Lung (tissue), 12 donors: Measurements from ENCODE around the gene TSR1. TPM values are rescaled to one million over a fixed set of nuclear protein-coding genes. Genes with fewer than 3 reads are reported as not detected.

Experiments used
- ATAC-seq: fragments of 200-7000 bp; cut with Tn5 transposase; one replicate; pipeline ENCODE4 v1.9.1; 2020; ENCODE audit warnings: moderate number of reproducible peaks; ENCODE audit not compliant: insufficient read depth, low FRiP score
- DNase-seq, 3 donors: peaks; one replicate each; pipeline ENCODE4 v3.0.0-alpha.2; 2013 to 2017
- H3K27ac ChIP-seq, 2 donors: one replicate each; pipeline ENCODE4 v1.5.1; 2013; ENCODE audit warnings: mild to moderate bottlenecking in 2 of 2, moderate library complexity in 2 of 2, control low read depth in 1 of 2, inconsistent platforms in 1 of 2, low read depth in 1 of 2, low read length in 1 of 2
- H3K27me3 ChIP-seq, 3 donors: one replicate each; pipeline ENCODE4 v1.5.1; 2013; ENCODE audit warnings: low read length in 2 of 3; ENCODE audit not compliant: control insufficient read depth in 3 of 3, insufficient read depth in 3 of 3
- H3K36me3 ChIP-seq, 4 donors: one replicate each; pipeline ENCODE4 v1.5.1; 2013; ENCODE audit warnings: low read length in 4 of 4, mild to moderate bottlenecking in 1 of 4, moderate library complexity in 1 of 4; ENCODE audit not compliant: control insufficient read depth in 4 of 4, insufficient read depth in 4 of 4
- H3K4me1 ChIP-seq, 5 donors: one replicate each; pipeline ENCODE4 v1.5.1; 2013; ENCODE audit warnings: low read length in 5 of 5, mild to moderate bottlenecking in 2 of 5, moderate library complexity in 1 of 5; ENCODE audit not compliant: control insufficient read depth in 5 of 5, insufficient read depth in 5 of 5
- H3K4me3 ChIP-seq: one replicate; pipeline ENCODE4 v1.5.1; 2013; ENCODE audit warnings: mild to moderate bottlenecking, control low read depth, moderate library complexity
- H3K9ac ChIP-seq, 2 donors: one replicate each; pipeline ENCODE4 v1.5.1; 2013; ENCODE audit warnings: low read length in 2 of 2, control low read depth in 1 of 2; ENCODE audit not compliant: insufficient read depth in 1 of 2
- H3K9me3 ChIP-seq, 4 donors: one replicate each; pipeline ENCODE4 v1.5.1; 2013; ENCODE audit warnings: low read length in 3 of 4, mild to moderate bottlenecking in 1 of 4, moderate library complexity in 1 of 4; ENCODE audit not compliant: control insufficient read depth in 4 of 4, insufficient read depth in 3 of 4
- WGBS, 2 donors: extraction: QIAGEN DNeasy Blood & Tissue Kit; methylation state at CpG; one replicate each; pipeline ENCODE4 v1.1.7; 2013; 5-methylcytosine and 5-hydroxymethylcytosine counted together
- polyA plus RNA-seq, 2 donors: library from polyadenylated mRNA; stranded (reverse); fragments of 200-250 nt; gene quantifications; one replicate each; pipeline ENCODE4 v1.2.1, GENCODE V29; 2013
- total RNA-seq, 2 donors: library from RNA; depleted of rRNA in 1 of 2; stranded (reverse); fragments of >200 nt in 1 of 2; gene quantifications; one replicate each; pipeline ENCODE4 v1.2.1, GENCODE V29; 2014 to 2021
- TF ChIP-seq, protein P1 (sequence below): IDR thresholded peaks from 2 replicates; pipeline ENCODE4 v1.5.1; 2012; ENCODE audit warnings: mild to moderate bottlenecking; ENCODE audit errors: control extremely low read depth, extremely low read depth
- donor health status: control.
- donor health status: control.
- donor health status: Bipolar disorder and iron deficiency.
- donor health status: healthy.
- donor health status: DM: yes; HTN: yes; CAD: no.

Gene TSR1
- total and polyA plus RNA-seq, 4 donors = 11.8 to 24.1 (median 19.4) TPM

DNA sequence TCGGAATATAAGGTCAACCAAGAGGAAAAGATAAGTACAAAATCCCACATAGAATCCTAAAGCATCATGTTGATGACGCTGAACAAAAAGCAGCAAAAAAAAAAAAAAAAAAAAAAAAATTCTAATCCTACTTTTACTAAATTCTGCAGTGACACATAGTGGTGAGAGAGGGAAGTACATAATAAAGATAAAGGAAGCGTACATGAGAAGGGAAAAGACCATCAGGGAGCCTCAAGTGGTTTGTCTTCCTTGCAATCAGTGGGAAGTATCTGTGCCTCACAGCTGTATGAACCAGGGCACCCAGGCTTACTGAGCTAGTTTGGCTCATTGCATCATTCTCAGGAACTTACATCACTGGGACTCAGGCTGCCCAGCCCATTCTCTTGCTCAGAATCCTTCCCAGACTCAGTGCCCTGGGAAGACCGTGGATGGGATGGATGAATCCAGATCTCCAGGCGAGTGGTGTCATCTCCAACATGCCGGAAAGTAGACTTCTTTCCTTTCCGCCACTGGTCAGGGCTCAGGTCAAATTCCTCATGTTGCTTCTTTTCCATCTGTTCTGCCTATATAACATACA is 53.9 kb downstream of the TSR1 start:
- no peaks in the 10 kb centered on the region for H3K27me3 ChIP-seq
- DNase-seq = peak in 2 of 3 donors; percentile 87 to 90
- no peak overlapping the region for H3K4me3 ChIP-seq
- H3K27ac ChIP-seq = no peak overlapping the region
- no peaks in the 10 kb centered on the region for H3K4me1 ChIP-seq
- TF ChIP-seq, protein P1, sequence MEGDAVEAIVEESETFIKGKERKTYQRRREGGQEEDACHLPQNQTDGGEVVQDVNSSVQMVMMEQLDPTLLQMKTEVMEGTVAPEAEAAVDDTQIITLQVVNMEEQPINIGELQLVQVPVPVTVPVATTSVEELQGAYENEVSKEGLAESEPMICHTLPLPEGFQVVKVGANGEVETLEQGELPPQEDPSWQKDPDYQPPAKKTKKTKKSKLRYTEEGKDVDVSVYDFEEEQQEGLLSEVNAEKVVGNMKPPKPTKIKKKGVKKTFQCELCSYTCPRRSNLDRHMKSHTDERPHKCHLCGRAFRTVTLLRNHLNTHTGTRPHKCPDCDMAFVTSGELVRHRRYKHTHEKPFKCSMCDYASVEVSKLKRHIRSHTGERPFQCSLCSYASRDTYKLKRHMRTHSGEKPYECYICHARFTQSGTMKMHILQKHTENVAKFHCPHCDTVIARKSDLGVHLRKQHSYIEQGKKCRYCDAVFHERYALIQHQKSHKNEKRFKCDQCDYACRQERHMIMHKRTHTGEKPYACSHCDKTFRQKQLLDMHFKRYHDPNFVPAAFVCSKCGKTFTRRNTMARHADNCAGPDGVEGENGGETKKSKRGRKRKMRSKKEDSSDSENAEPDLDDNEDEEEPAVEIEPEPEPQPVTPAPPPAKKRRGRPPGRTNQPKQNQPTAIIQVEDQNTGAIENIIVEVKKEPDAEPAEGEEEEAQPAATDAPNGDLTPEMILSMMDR = peak; percentile 34
- peak; percentile 53 for ATAC-seq
- H3K9me3 ChIP-seq = no peaks in the 10 kb centered on the region
- 60 to 67% methylated on average over 7 of the region's 7 CpGs for WGBS, 2 donors
- peaks cover 23 to 50% (median 35%) of the 10 kb centered on the region in 4 donors for H3K36me3 ChIP-seq
- no peak overlapping the region for H3K9ac ChIP-seq

DNA sequence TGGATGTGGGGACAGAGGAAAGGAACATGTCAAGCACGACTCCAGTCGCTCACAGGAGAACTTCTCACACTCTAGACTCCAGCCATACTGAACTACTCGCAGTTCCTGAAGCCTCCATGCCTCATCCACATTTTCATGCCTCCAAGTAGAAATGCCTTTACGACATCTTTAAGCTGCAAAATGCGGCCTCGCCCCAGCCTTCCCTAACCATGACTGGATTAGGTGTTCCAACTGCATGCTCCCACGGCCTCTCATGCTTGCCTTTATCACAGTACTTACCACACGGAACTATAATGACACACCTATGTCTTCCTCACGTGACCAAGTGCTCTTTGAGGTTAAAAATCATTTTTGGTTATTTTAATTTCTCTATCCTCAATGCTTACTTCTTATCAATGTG is 56.5 kb downstream of the TSR1 start:
- TF ChIP-seq, protein P1 = no peak
- Histone ChIP-seq H3K27ac (no peak overlapping the region), H3K9me3 (no peaks in the 10 kb centered on the region), H3K4me1 (no peaks in the 10 kb centered on the region), H3K4me3 (no peak overlapping the region), H3K36me3 (peaks cover 22 to 45% (median 35%) of the 10 kb centered on the region in 4 donors), H3K9ac (no peak overlapping the region), H3K27me3 (no peaks in the 10 kb centered on the region)
- DNase-seq = no peak
- no peak for ATAC-seq
- 93 to 95% methylated on average over 9 of the region's 9 CpGs for WGBS, 2 donors

DNA sequence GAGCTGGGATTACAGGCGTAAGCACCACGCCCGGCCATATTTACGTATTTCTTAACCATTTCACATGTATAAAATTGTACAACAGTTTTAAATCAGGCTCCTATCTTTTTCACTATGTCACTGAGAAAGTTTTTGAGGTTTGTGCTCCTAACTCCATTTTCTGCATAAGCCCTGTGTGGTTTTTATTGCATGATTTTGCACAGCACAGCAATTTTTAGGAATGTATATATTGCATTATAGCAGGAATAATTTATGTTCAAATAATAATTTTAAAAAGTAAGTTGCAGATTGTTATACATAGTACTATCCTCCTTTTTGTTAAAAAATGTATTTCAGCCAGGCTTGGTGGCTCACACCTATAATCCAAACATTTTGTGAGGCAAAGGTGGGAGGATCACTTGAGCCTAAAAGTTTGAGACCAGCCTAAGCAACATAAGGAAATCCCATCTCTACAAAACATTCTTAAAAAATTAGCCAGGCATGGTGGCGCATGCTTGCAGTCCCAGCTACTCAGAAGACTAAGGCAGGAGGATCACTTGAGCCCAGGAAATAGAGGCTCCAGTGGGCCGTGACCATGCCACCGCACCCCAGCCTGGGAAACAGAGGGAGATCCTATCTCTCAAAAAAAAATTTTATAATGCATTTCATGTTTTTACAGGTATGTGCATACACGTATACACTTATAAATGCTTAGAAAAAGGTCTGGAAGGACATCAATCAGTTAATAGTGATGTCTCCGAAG is 58.7 kb downstream of the TSR1 start:
- ATAC-seq = no peak
- DNase-seq = no peak
- Histone ChIP-seq H3K36me3 (peaks cover 22 to 38% (median 30%) of the 10 kb centered on the region in 4 donors), H3K27ac (no peak overlapping the region), H3K4me1 (no peaks in the 10 kb centered on the region), H3K4me3 (no peak overlapping the region), H3K9me3 (no peaks in the 10 kb centered on the region), H3K27me3 (no peaks in the 10 kb centered on the region), H3K9ac (no peak overlapping the region)
- TF ChIP-seq, protein P1 = no peak
- WGBS, 2 donors = 96 to 99% methylated on average over 9 of the region's 9 CpGs
